DND-41 (cell line): Measurements from ENCODE around the gene ACVR1C.

Experiments
- EZH2 ChIP-seq: IDR thresholded peaks from 3 replicates; pipeline ENCODE4 v1.6.1; 2012; ENCODE audit warnings: borderline replicate concordance, low read depth, mild to moderate bottlenecking, moderate library complexity, low read length, inconsistent platforms; ENCODE audit not compliant: severe bottlenecking
- TF ChIP-seq, protein P1 (sequence below): IDR thresholded peaks from 2 replicates; pipeline ENCODE4 v1.5.1; 2012; ENCODE audit warnings: borderline replicate concordance, low read length, moderate library complexity, mild to moderate bottlenecking; ENCODE audit not compliant: poor library complexity, severe bottlenecking; ENCODE audit errors: extremely low read depth

GRCh38 chr2:157536815-157537214, 91.8 kb downstream of the ACVR1C start:
- TF ChIP-seq, protein P1, sequence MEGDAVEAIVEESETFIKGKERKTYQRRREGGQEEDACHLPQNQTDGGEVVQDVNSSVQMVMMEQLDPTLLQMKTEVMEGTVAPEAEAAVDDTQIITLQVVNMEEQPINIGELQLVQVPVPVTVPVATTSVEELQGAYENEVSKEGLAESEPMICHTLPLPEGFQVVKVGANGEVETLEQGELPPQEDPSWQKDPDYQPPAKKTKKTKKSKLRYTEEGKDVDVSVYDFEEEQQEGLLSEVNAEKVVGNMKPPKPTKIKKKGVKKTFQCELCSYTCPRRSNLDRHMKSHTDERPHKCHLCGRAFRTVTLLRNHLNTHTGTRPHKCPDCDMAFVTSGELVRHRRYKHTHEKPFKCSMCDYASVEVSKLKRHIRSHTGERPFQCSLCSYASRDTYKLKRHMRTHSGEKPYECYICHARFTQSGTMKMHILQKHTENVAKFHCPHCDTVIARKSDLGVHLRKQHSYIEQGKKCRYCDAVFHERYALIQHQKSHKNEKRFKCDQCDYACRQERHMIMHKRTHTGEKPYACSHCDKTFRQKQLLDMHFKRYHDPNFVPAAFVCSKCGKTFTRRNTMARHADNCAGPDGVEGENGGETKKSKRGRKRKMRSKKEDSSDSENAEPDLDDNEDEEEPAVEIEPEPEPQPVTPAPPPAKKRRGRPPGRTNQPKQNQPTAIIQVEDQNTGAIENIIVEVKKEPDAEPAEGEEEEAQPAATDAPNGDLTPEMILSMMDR: no peak
- TF ChIP-seq EZH2: no peak
